ENCODE results near the gene CNOT4.

DNA sequence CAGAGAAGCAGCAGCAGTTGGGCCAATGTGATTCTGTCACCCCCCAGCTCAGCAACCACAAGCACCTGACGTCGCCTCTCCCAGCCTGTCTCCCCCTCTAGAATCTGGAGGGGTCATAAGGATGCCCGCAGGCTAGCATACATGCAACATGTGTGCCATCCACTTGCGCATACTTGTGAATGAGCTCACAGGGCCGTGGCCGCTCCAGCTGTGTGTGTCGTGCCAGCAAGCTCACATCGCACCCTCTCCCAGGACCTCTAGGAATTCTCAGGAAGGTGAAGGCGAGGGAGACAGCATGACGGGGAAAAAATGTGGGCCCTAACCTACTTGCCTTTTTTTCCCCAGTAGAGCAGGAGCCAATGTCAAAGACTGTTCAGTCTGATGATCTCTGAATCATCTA is 195.9 kb downstream of the CNOT4 start:
- no peak for TF ChIP-seq POLR2A (IDR thresholded peaks at IDR 0.05)
- TF ChIP-seq, protein P1, sequence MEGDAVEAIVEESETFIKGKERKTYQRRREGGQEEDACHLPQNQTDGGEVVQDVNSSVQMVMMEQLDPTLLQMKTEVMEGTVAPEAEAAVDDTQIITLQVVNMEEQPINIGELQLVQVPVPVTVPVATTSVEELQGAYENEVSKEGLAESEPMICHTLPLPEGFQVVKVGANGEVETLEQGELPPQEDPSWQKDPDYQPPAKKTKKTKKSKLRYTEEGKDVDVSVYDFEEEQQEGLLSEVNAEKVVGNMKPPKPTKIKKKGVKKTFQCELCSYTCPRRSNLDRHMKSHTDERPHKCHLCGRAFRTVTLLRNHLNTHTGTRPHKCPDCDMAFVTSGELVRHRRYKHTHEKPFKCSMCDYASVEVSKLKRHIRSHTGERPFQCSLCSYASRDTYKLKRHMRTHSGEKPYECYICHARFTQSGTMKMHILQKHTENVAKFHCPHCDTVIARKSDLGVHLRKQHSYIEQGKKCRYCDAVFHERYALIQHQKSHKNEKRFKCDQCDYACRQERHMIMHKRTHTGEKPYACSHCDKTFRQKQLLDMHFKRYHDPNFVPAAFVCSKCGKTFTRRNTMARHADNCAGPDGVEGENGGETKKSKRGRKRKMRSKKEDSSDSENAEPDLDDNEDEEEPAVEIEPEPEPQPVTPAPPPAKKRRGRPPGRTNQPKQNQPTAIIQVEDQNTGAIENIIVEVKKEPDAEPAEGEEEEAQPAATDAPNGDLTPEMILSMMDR (IDR thresholded peaks at IDR 0.05) = no peak

All from prostate gland (tissue), 2 donors.